Naive thymus-derived CD4-positive, alpha-beta T cell (primary cell): ENCODE results near the gene TREH. TPM values are rescaled to one million over a fixed set of nuclear protein-coding genes. Genes with fewer than 3 reads are reported as not detected.

ENCODE experiments used
- ATAC-seq: fragments of 150-1000 bp; cut with Tn5 transposase; 2 replicates; pipeline ENCODE4 v1.10.0; 2021; ENCODE audit warnings: mild to moderate bottlenecking, moderate library complexity
- CTCF ChIA-PET: fragments of 350-600 bp; sonication (Branson Sonifier 250); formaldehyde crosslinking; loops from one replicate; lab custom pipeline; 2021; ENCODE audit warnings: antibody characterized with exemption; lab: Charles Lee
- POLR2A ChIA-PET: fragments of 350-600 bp; sonication (Branson Sonifier 250); formaldehyde crosslinking; loops from one replicate; lab custom pipeline; 2021; ENCODE audit warnings: antibody characterized with exemption, inconsistent platforms; lab: Charles Lee
- DNase-seq, 9 donors: peaks; one replicate each; pipeline versions ENCODE4 v3.0.0 to v3.0.0-alpha.2; 2020 to 2022; ENCODE audit warnings: mixed read lengths in 1 of 9
- H3K27ac ChIP-seq: one replicate; pipeline ENCODE4 v1.7.0; 2013; ENCODE audit warnings: mild to moderate bottlenecking, low read depth, low read length, moderate library complexity
- H3K27me3 ChIP-seq, 2 donors: one replicate each; pipeline ENCODE4 v1.7.0; 2013; ENCODE audit warnings: low read length in 2 of 2, mild to moderate bottlenecking in 2 of 2, moderate library complexity in 2 of 2; ENCODE audit not compliant: control insufficient read depth in 2 of 2, insufficient read depth in 2 of 2
- H3K36me3 ChIP-seq, 3 experiments: 1 replicate in 2 of 3; 2 replicates in 1 of 3; pipeline ENCODE4 v1.7.0; 2013; ENCODE audit warnings: low read length in 3 of 3, mild to moderate bottlenecking in 3 of 3, moderate library complexity in 1 of 3; ENCODE audit not compliant: insufficient read depth in 3 of 3, control insufficient read depth in 2 of 3
- H3K4me1 ChIP-seq, 2 donors: one replicate each; pipeline ENCODE4 v1.7.0; 2013; ENCODE audit warnings: low read length in 2 of 2, mild to moderate bottlenecking in 2 of 2, moderate library complexity in 1 of 2; ENCODE audit not compliant: control insufficient read depth in 2 of 2, insufficient read depth in 2 of 2
- H3K4me3 ChIP-seq: 2 replicates; pipeline ENCODE4 v1.7.0; 2013; ENCODE audit warnings: mild to moderate bottlenecking, low read length
- H3K9me3 ChIP-seq, 3 experiments: 1 replicate in 2 of 3; 2 replicates in 1 of 3; pipeline ENCODE4 v1.7.0; 2013; ENCODE audit warnings: low read length in 3 of 3; ENCODE audit not compliant: control insufficient read depth in 2 of 3
- H3K27ac Mint-ChIP-seq, 9 donors: one replicate each; pipeline ENCODE4 v1.8.0; 2020 to 2022; ENCODE audit warnings: mixed read lengths in 9 of 9, mild to moderate bottlenecking in 8 of 9, moderate library complexity in 5 of 9, inconsistent platforms in 2 of 9
- H3K27me3 Mint-ChIP-seq, 5 donors: one replicate each; pipeline ENCODE4 v1.8.0; 2021 to 2022; ENCODE audit warnings: mixed read lengths in 5 of 5, mild to moderate bottlenecking in 1 of 5
- H3K36me3 Mint-ChIP-seq, 5 donors: one replicate each; pipeline ENCODE4 v1.8.0; 2020 to 2022; ENCODE audit warnings: mixed read lengths in 5 of 5, mild to moderate bottlenecking in 3 of 5, inconsistent platforms in 1 of 5
- H3K4me1 Mint-ChIP-seq, 7 donors: one replicate each; pipeline ENCODE4 v1.8.0; 2020 to 2022; ENCODE audit warnings: mixed read lengths in 7 of 7, mild to moderate bottlenecking in 3 of 7, inconsistent platforms in 1 of 7
- H3K4me3 Mint-ChIP-seq, 10 donors: one replicate each; pipeline ENCODE4 v1.8.0; 2020 to 2022; ENCODE audit warnings: mild to moderate bottlenecking in 10 of 10, mixed read lengths in 10 of 10, moderate library complexity in 6 of 10, inconsistent platforms in 2 of 10
- H3K9me3 Mint-ChIP-seq, 11 donors: one replicate each; pipeline ENCODE4 v1.8.0; 2020 to 2022; ENCODE audit warnings: mixed read lengths in 11 of 11, mild to moderate bottlenecking in 4 of 11, inconsistent platforms in 1 of 11, moderate library complexity in 1 of 11
- intact Hi-C, 2 donors: fragments of 100-400 bp; cut with micrococcal nuclease; formaldehyde crosslinking; loops; one replicate each; pipeline ENCODE4 v1.15.1; 2023
- polyA plus RNA-seq, 2 donors: library from polyadenylated mRNA; unstranded; fragments of 300-500 nt; fragmentation: Illumina TruSeq; gene quantifications; one replicate each; pipeline ENCODE4 v1.2.3, GENCODE V29; 2021
- total RNA-seq, 6 experiments: library from RNA in 5 of 6; stranded (reverse) in 5 of 6; gene quantifications; 1 replicate in 5 of 6; 2 replicates in 1 of 6; pipeline ENCODE4 v1.2.3 and lab custom pipeline; 2021 to 2026

The TREH gene
- total and polyA plus RNA-seq, 7 experiments from 2014 or later: not detected

- DNase-seq (peak in 4 of 9 donors; percentile 15 to 39 (median 18)), ATAC-seq (peak; percentile 37)
- peaks cover 0 to 12% (median 0%) of the 10 kb centered on the region in 5 donors for H3K36me3 Mint-ChIP-seq
- peak overlapping the region; percentile 45 to 81 (median 73) for H3K4me3 Mint-ChIP-seq
- H3K27ac Mint-ChIP-seq: peak overlapping the region in 3 of 9 donors; percentile 21 to 90 (median 79)
- no peaks in the 10 kb centered on the region for H3K9me3 ChIP-seq
- no peak overlapping the region for H3K27ac ChIP-seq
- intact Hi-C loops: no loop called here
- no peaks in the 10 kb centered on the region for H3K9me3 Mint-ChIP-seq
- ChIA-PET POLR2A (interaction anchor here (2.1 kb wide), 1 partner anchor 12 kb away, joined by 6 read pairs; no protein-coding TSS in a partner anchor), CTCF (no interaction called here)
- no peak overlapping the region for H3K4me3 ChIP-seq
- H3K4me1 ChIP-seq: peaks cover 0 to 4% of the 10 kb centered on the region in 2 donors
- no peaks in the 10 kb centered on the region for H3K27me3 ChIP-seq
- H3K36me3 ChIP-seq: no peaks in the 10 kb centered on the region
- peaks cover 7 to 20% (median 13%) of the 10 kb centered on the region in 7 donors for H3K4me1 Mint-ChIP-seq
- peaks cover 7 to 25% (median 12%) of the 10 kb centered on the region in 5 donors for H3K27me3 Mint-ChIP-seq
These were observed 58.2 kb downstream of the TREH start for GRCh38 chr11:118621071-118621783.

- no peak for DNase-seq
- peaks cover 7 to 25% (median 12%) of the 10 kb centered on the region in 5 donors for H3K27me3 Mint-ChIP-seq
- H3K9me3 Mint-ChIP-seq: no peaks in the 10 kb centered on the region
- peaks cover 0 to 13% (median 0%) of the 10 kb centered on the region in 5 donors for H3K36me3 Mint-ChIP-seq
- H3K4me3 Mint-ChIP-seq: peak overlapping the region in 9 of 10 donors; percentile 45 to 81 (median 74)
- CTCF ChIA-PET: no interaction called here
- H3K4me1 ChIP-seq: peaks cover 0 to 4% of the 10 kb centered on the region in 2 donors
- H3K27ac Mint-ChIP-seq: peak overlapping the region in 3 of 9 donors; percentile 21 to 90 (median 79)
- POLR2A ChIA-PET: no interaction called here
- no peaks in the 10 kb centered on the region for H3K9me3 ChIP-seq
- no peak overlapping the region for H3K27ac ChIP-seq
- no peaks in the 10 kb centered on the region for H3K36me3 ChIP-seq
- H3K27me3 ChIP-seq: no peaks in the 10 kb centered on the region
- no peak for ATAC-seq
- no peak overlapping the region for H3K4me3 ChIP-seq
- H3K4me1 Mint-ChIP-seq: peaks cover 7 to 20% (median 13%) of the 10 kb centered on the region in 7 donors
- intact Hi-C loops: no loop called here
These were observed 58.9 kb downstream of the TREH start for GRCh38 chr11:118620529-118621070.

GRCh38 chr11:118619444-118620197 is 59.8 kb downstream of the TREH start:
- Histone ChIP-seq H3K36me3 (no peaks in the 10 kb centered on the region), H3K9me3 (no peaks in the 10 kb centered on the region), H3K4me3 (no peak overlapping the region), H3K27me3 (no peaks in the 10 kb centered on the region), H3K27ac (no peak overlapping the region), H3K4me1 (peaks cover 0 to 4% of the 10 kb centered on the region in 2 donors)
- DNase-seq (no peak), ATAC-seq (peak; percentile 52)
- Mint-ChIP-seq H3K9me3 (no peaks in the 10 kb centered on the region), H3K4me3 (peak overlapping the region in 6 of 10 donors; percentile 3 to 55 (median 26)), H3K27me3 (peaks cover 7 to 25% (median 12%) of the 10 kb centered on the region in 5 donors), H3K36me3 (peaks cover 0 to 13% (median 0%) of the 10 kb centered on the region in 5 donors), H3K4me1 (peaks cover 7 to 20% (median 13%) of the 10 kb centered on the region in 7 donors), H3K27ac (peak overlapping the region in 1 of 9 donors; percentile 1)
- ChIA-PET POLR2A (no interaction called here), CTCF (no interaction called here)
- intact Hi-C loops: no loop called here

GRCh38 chr11:118618991-118619375 is 60.5 kb downstream of the TREH start:
- H3K36me3 Mint-ChIP-seq: peaks cover 0 to 13% (median 0%) of the 10 kb centered on the region in 5 donors
- Histone ChIP-seq H3K4me1 (peaks cover 0 to 4% of the 10 kb centered on the region in 2 donors), H3K36me3 (no peaks in the 10 kb centered on the region), H3K27me3 (no peaks in the 10 kb centered on the region), H3K27ac (no peak overlapping the region), H3K4me3 (no peak overlapping the region), H3K9me3 (no peaks in the 10 kb centered on the region)
- no peak overlapping the region for H3K27ac Mint-ChIP-seq
- DNase-seq: no peak
- intact Hi-C loops: no loop called here
- peaks cover 7 to 20% (median 13%) of the 10 kb centered on the region in 7 donors for H3K4me1 Mint-ChIP-seq
- no peaks in the 10 kb centered on the region for H3K9me3 Mint-ChIP-seq
- POLR2A ChIA-PET: no interaction called here
- no peak overlapping the region for H3K4me3 Mint-ChIP-seq
- H3K27me3 Mint-ChIP-seq: peaks cover 7 to 29% (median 12%) of the 10 kb centered on the region in 5 donors
- CTCF ChIA-PET: interaction anchor here (0.7 kb wide), 1 partner anchor 12 kb away, joined by 3 read pairs; the partner anchor contains the start of gene PHLDB1
- no peak for ATAC-seq

- H3K4me1 ChIP-seq: peaks cover 0 to 4% of the 10 kb centered on the region in 2 donors
- no peaks in the 10 kb centered on the region for H3K27me3 ChIP-seq
- CTCF ChIA-PET: interaction anchor here (0.7 kb wide), 1 partner anchor 11 kb away, joined by 3 read pairs; the partner anchor contains the start of gene PHLDB1
- no peak overlapping the region for H3K4me3 ChIP-seq
- peaks cover 0 to 13% (median 0%) of the 10 kb centered on the region in 5 donors for H3K36me3 Mint-ChIP-seq
- H3K4me1 Mint-ChIP-seq: peaks cover 7 to 20% (median 13%) of the 10 kb centered on the region in 7 donors
- DNase-seq (no peak), ATAC-seq (no peak)
- POLR2A ChIA-PET: no interaction called here
- H3K4me3 Mint-ChIP-seq: peak overlapping the region in 1 of 10 donors; percentile 26
- H3K27me3 Mint-ChIP-seq: peaks cover 7 to 33% (median 12%) of the 10 kb centered on the region in 5 donors
- no peak overlapping the region for H3K27ac ChIP-seq
- intact Hi-C loops: no loop called here
- H3K9me3 ChIP-seq: no peaks in the 10 kb centered on the region
- no peaks in the 10 kb centered on the region for H3K36me3 ChIP-seq
- H3K27ac Mint-ChIP-seq: no peak overlapping the region
- H3K9me3 Mint-ChIP-seq: no peaks in the 10 kb centered on the region
These were observed 61.1 kb downstream of the TREH start for GRCh38 chr11:118618115-118618990.

- intact Hi-C loops: no loop called here
- no peak overlapping the region for H3K4me3 ChIP-seq
- no peaks in the 10 kb centered on the region for H3K36me3 ChIP-seq
- no peak overlapping the region for H3K27ac ChIP-seq
- DNase-seq (no peak), ATAC-seq (no peak)
- no peaks in the 10 kb centered on the region for H3K27me3 ChIP-seq
- CTCF ChIA-PET: no interaction called here
- H3K4me1 ChIP-seq: peaks cover 3 to 7% of the 10 kb centered on the region in 2 donors
- POLR2A ChIA-PET: no interaction called here
- H3K27me3 Mint-ChIP-seq: peaks cover 7 to 35% (median 10%) of the 10 kb centered on the region in 5 donors
- no peaks in the 10 kb centered on the region for H3K9me3 ChIP-seq
- H3K36me3 Mint-ChIP-seq: peaks cover 0 to 13% (median 0%) of the 10 kb centered on the region in 5 donors
- H3K4me1 Mint-ChIP-seq: peaks cover 10 to 19% (median 15%) of the 10 kb centered on the region in 7 donors
- H3K9me3 Mint-ChIP-seq: no peaks in the 10 kb centered on the region
- H3K27ac Mint-ChIP-seq: no peak overlapping the region
- no peak overlapping the region for H3K4me3 Mint-ChIP-seq
These were observed 63.5 kb downstream of the TREH start for GRCh38 chr11:118615976-118616371.
